ENCODE results near the gene SGSH. TPM values are rescaled to one million over a fixed set of nuclear protein-coding genes. Genes with fewer than 3 reads are reported as not detected.

The SGSH gene
- total RNA-seq, 1 experiment from 2014 or later = 19.8 TPM

- WGBS (ENCODE audit: extremely low coverage, insufficient read length, low lambda C conversion rate) = no CpG with 5 or more reads among the region's 19 CpGs
- H3K4me1 ChIP-seq (ENCODE audit: insufficient read depth, low read length) = no peaks in the 10 kb centered on the region
- no peak overlapping the region for H2BK20ac ChIP-seq (ENCODE audit: low read depth, low read length, poor library complexity, severe bottlenecking)
- H4K5ac ChIP-seq (ENCODE audit: insufficient read length, low read depth, low read length) = no peak overlapping the region
- H3K27me3 Mint-ChIP-seq (ENCODE audit: low read depth) = no peaks in the 10 kb centered on the region; the same call in 1 of the 2 replicates
- H2BK5ac ChIP-seq (ENCODE audit: insufficient read length, low read length) = no peak overlapping the region
- H3K4me2 ChIP-seq (ENCODE audit: insufficient read depth, insufficient read length, low read length) = no peak overlapping the region
- H3K4ac ChIP-seq (ENCODE audit: low read depth, low read length) = no peak overlapping the region
- H4K20me1 ChIP-seq (ENCODE audit: control insufficient read depth, insufficient read depth, insufficient read length) = no peaks in the 10 kb centered on the region
- no peak overlapping the region for H4K91ac ChIP-seq (ENCODE audit: insufficient read length, low read depth, low read length)
- H2BK15ac ChIP-seq (ENCODE audit: low read depth, low read length) = no peak overlapping the region
- H3K9me3 Mint-ChIP-seq = no peaks in the 10 kb centered on the region
- no peak overlapping the region for H3K27ac ChIP-seq (ENCODE audit: insufficient read length, low read depth, low read length)
- H2AK5ac ChIP-seq (ENCODE audit: insufficient read length, low read length) = no peak overlapping the region
- H2BK12ac ChIP-seq (ENCODE audit: insufficient read length, low read depth, low read length) = no peak overlapping the region
- no peak overlapping the region for H4K8ac ChIP-seq (replicated peaks; ENCODE audit: insufficient read length, low read depth, low read length)
- H3K14ac ChIP-seq (ENCODE audit: insufficient read depth, low read length) = no peak overlapping the region
- H3K18ac ChIP-seq (ENCODE audit: insufficient read length, low read depth, low read length) = no peak overlapping the region
- H3K9me3 ChIP-seq (ENCODE audit: control insufficient read depth, low read depth, low read length) = no peaks in the 10 kb centered on the region
- H2AFZ ChIP-seq (ENCODE audit: low read length) = no peak overlapping the region
- H3K79me2 ChIP-seq (ENCODE audit: insufficient read depth, low read length) = no peaks in the 10 kb centered on the region
- H3K4me1 Mint-ChIP-seq = no peaks in the 10 kb centered on the region
- H3K23me2 ChIP-seq (ENCODE audit: insufficient read length, low read depth, low read length, poor library complexity, severe bottlenecking) = no peaks in the 10 kb centered on the region
- no peaks in the 10 kb centered on the region for H3K27me3 ChIP-seq (ENCODE audit: insufficient read depth, low read length)
- no peak overlapping the region for H2BK120ac ChIP-seq (ENCODE audit: low read depth, low read length, poor library complexity, severe bottlenecking)
- TF ChIP-seq CTCF (conservative IDR thresholded peaks at IDR 0.05) = no peak
- no peak overlapping the region for H3T11ph ChIP-seq (ENCODE audit: low read length)
- no peak for DNase-seq
- H3K23ac ChIP-seq (ENCODE audit: insufficient read length, low read depth, low read length) = no peak overlapping the region
- H3K56ac ChIP-seq (ENCODE audit: insufficient read length, low read depth, low read length) = no peak overlapping the region
- no peaks in the 10 kb centered on the region for H3K79me1 ChIP-seq (ENCODE audit: insufficient read depth, low read depth, low read length, poor library complexity, severe bottlenecking)
- peaks cover 8 to 34% (median 20%) of the 10 kb centered on the region in 3 experiments for H3K36me3 Mint-ChIP-seq (ENCODE audit: insufficient read depth in 1 of 3, low read depth in 3 of 3)
- H3K27ac Mint-ChIP-seq = peak overlapping the region in 2 of 3 experiments; percentile 52 to 75; a peak in 2 of 7 replicates
- no peak overlapping the region for H3K4me3 Mint-ChIP-seq
- H3K9ac ChIP-seq (ENCODE audit: extremely low read depth, insufficient read length, low read length) = no peak overlapping the region
Observed at GRCh38 chr17:80246266-80246681, 26.1 kb upstream of the SGSH start.
